GM21526 (cell line): ENCODE data around the gene C6orf120.

Source experiments
- ATAC-seq: cut with Tn5 transposase; IDR thresholded peaks from one replicate; pipeline ENCODE4 v1.9.1; 2021; ENCODE audit warnings: moderate library complexity; ENCODE audit not compliant: unreplicated experiment, low FRiP score

The C6orf120 gene

GRCh38 chr6:169701954-169702839 lies at the start of gene C6orf120, which contains the start of gene WDR27:
C6orf120 (plus strand) TSS chr6:169702126; CDS start chr6:169702460, 334 bp downstream.
WDR27 (minus strand) TSS chr6:169702029; CDS start chr6:169689005, 13,024 bp downstream.
- ATAC-seq: peak; percentile 94

- ATAC-seq: no peak
Measured at GRCh38 chr6:169652896-169653295, 49.0 kb upstream of the C6orf120 start.

DNA sequence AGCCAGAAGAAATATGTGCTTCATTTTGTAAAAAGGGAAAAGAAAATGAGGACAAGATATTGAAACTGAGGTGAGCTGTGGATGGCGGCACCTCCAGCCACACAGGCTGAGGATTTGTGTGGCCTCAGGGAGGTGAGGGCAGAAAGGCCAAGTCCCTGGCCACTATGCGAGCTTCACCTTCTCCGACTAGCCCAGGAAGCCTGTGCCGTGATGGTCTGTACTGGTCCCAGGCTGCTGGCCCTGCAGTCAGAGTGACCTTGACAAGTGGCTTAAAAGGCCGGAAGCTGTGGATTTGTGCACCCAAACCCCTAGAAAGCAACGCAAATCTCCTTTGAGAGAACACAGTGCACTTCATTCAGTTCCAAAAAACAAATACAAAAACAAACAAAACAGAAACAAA lies 48.2 kb upstream of the C6orf120 start:
- ATAC-seq: no peak

- ATAC-seq: peak; percentile 92
Measured at GRCh38 chr6:169654598-169655391, 47.1 kb upstream of the C6orf120 start.

DNA sequence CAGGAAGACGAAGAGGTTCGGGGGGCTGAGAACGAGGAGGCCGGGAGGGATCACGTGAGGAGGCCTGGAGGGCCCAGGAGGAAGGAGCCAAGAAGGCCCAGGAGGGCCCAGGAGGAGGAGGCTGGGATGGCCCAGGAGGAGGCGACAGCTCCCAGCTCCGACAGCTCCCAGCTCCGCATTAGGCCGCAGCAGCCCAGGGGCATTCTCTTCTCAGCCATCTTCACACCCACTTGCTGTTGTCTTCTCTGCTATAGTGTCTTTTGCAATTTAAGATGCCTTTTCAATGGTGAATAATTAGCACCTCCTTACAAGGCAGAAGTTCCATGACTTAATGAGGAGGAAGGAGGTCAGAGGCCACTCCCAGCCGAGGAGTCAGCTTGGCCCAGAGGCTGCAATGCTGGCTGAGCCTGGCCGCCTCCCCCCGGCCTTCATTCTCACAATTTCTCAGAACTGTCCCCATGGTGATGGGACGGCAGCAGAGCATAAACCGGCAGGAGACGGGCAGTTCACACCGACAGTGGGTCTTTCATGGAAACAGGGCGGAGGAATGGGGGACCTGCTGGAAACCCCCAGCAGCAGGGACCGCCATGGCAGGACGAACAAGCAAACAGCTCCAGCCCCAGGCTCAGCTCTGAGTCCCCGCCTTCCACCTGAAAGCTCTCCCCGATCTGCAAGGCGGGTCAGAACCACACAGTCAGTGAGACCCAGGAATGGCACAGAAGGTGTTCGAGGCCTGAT lies 45.2 kb upstream of the C6orf120 start:
- no peak for ATAC-seq

- no peak for ATAC-seq
Measured at GRCh38 chr6:169657284-169657610, 44.7 kb upstream of the C6orf120 start.

DNA sequence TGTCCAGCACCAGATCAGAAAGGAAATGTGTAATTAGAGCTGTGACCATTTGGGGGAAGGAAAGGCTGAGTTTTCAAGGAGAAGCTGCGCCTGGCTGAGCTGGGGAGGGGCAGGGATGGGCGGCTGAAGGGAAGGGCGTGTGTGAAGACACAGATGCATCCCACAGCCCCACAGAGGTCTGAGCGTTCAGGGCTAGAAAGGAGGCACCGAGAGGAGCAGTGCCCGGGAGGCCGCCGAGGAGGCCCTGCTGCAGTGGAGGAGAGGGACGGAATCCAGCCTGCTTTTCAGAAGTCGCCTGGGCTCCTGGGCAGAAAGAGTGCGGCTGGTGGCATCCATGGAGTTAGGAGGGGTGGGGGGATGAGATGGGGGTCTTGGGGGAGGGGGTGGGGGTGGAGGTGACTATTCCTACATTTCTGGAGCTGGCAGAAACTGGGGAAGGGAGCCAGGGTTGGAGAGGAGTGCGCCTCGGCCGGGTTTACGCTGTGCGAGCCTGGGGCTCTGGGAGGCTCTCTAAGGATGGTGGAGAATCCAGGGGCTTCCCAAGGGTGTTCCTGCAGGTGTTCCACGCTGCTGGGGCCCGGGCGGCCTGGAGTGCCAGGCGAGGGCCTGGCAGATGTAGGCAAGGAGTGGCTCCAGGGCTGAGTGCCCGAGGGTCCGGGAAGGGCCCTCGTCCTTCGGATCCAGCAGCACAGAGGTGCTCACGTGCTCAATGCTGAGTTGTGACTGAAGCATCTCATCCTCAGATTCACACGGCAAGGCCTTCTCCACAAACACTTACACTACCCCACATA lies 41.9 kb upstream of the C6orf120 start:
- ATAC-seq: no peak

- no peak for ATAC-seq
Measured at GRCh38 chr6:169660751-169661390, 41.1 kb upstream of the C6orf120 start.

DNA sequence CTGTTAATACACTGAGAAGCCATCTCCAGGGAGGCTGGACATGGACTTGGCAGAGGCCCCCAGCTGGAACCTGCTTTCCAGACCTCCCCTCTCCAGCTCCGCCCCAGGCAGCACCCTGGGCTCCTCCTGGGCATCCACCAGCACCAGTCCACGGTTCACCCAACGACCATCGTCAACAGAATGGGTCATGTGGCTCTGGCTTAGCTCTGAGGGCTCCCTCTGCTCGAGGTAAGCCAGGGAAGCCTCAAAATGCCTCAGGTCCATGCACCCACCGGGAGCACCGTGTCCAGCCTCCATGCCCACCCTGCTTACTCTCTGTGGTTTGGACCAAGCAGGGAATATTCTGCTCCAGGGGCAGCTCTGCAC lies 40.6 kb upstream of the C6orf120 start:
- ATAC-seq: no peak

- no peak for ATAC-seq
Measured at GRCh38 chr6:169663468-169663867, 38.5 kb upstream of the C6orf120 start.

- no peak for ATAC-seq
Measured at GRCh38 chr6:169664227-169664626, 37.7 kb upstream of the C6orf120 start.

DNA sequence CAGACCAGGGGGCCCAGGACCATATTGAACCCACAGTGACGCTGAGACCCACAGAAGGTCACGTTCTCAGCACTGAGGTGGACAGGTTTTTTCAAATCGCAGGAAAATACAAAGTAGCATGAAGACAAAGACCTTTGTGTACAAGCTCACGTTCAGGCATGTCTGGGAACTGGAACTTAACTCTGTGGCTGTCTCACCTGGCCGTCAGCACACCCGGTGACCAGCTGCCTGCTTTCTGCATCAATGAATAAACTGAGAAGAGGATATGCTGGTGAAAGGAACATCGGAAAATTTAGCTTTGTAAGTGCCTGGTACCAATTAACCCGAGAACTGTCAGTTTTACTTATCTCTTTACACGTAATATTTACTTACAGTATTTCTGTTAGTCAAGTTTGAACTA lies 36.6 kb upstream of the C6orf120 start:
- ATAC-seq: no peak

- no peak for ATAC-seq
Measured at GRCh38 chr6:169666441-169666840, 35.5 kb upstream of the C6orf120 start.

DNA sequence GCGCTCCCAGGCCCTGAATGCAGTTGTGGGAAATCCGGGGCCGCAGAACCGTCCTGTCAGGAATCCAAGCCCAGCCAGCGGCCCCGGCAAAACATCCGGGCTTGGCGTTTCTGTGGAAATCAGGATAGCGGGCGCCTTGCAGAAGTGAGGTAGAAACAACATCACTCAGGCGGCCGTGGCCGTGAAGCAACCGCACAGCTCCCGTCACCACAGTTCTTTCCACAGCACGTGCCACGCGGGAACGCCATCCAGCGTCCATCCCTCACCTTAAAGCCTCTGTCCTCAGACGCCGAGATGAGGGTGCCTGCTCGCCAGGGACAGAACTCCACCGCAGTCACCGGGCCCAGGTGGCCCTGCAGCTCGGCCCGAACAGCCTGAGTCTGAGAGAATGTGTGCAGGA lies 34.2 kb upstream of the C6orf120 start:
- ATAC-seq: no peak

GRCh38 chr6:169668203-169668847 lies 33.6 kb upstream of the C6orf120 start:
- no peak for ATAC-seq

DNA sequence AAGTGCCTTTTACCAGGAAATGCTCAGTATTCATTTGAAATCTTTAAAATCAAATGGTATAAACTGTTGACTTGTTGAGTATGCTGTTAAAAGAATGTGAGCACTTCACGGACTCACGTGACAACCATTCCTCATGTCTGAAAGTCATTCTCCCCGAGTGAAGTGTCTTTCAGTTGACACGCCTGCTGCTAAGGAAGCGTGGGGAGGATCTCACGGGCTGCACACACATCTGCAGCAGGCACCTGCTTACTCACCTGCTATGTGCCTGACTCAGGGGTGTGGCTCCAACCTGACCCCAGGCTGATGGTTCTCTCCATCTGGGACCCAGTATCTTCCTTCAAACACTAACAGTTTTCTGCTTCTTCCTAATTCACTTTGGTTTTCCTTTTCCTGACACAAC lies 32.8 kb upstream of the C6orf120 start:
- ATAC-seq: no peak

DNA sequence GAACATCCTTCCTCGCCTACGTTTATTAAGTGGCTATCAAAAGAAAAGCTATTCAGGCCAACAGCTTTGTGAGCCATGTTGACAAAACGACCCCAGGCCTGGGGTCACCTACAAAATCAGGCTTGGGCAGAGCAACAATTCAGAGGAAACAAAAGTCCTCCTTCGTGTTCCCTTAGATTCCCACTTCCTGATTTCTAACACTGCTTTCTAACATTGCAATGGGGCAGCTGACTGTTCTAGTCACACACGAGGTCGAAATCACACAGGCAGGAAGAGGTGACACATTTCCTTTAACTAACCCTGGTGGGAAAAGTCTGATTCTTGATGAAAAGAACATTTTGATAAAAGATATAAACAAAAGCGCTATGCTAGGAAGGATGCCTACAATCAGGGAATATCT lies 32.0 kb upstream of the C6orf120 start:
- ATAC-seq: no peak

DNA sequence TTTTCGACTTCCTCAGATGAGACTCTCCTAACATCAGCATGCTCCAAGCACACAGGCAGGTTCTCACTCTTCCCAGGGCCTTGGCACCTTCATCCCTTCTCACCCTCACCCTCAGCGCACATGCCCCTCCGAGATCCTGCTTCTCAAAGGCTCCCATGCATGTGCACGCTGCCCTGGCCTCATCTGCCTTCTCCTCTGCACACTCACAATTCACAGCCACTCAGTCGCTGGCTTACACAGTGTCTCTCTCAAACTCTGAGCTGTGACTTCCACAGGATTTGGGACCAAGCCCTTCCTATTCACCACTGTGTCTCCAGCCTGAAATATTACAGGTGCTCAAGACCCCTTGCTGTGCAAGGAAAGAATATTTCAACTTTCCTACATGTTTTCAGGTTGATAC lies 30.4 kb upstream of the C6orf120 start:
- ATAC-seq: no peak

GRCh38 chr6:169675011-169675410 lies 26.9 kb upstream of the C6orf120 start:
- no peak for ATAC-seq
